Cardiac muscle cell (in vitro differentiated cells and primary cell): ENCODE results near the gene GJD4. TPM values are rescaled to one million over a fixed set of nuclear protein-coding genes. Genes with fewer than 3 reads are reported as not detected.
A peak's percentile ranks its signal among the peaks of the same experiment; 100 is the strongest.

Experiments
- DNase-seq, 2 donors: peaks; one replicate each; pipeline versions ENCODE4 v3.0.0 to v3.0.0-alpha.2; 2010 to 2017; ENCODE audit warnings: low read depth in 1 of 2, low spot score in 1 of 2
- H3K27ac ChIP-seq: fragments of 200-600 bp; sonication (generic); 2 replicates; pipeline ENCODE4 v1.5.1; 2016
- H3K27me3 ChIP-seq: fragments of 200-600 bp; sonication (generic); 2 replicates; pipeline ENCODE4 v1.6.0; 2016; ENCODE audit warnings: control low read depth
- H3K36me3 ChIP-seq: fragments of 200-600 bp; sonication (generic); 2 replicates; pipeline ENCODE4 v1.5.1; 2016; ENCODE audit warnings: control low read depth
- H3K4me1 ChIP-seq: fragments of 200-600 bp; sonication (generic); 2 replicates; pipeline ENCODE4 v1.8.1; 2017; ENCODE audit warnings: low read depth, mild to moderate bottlenecking, mixed run types
- H3K4me3 ChIP-seq: fragments of 200-600 bp; sonication (generic); 2 replicates; pipeline ENCODE4 v1.5.1; 2016; ENCODE audit warnings: mild to moderate bottlenecking
- H3K9me3 ChIP-seq: fragments of 200-600 bp; sonication (generic); 2 replicates; pipeline ENCODE4 v1.5.1; 2017; ENCODE audit warnings: low read depth, mild to moderate bottlenecking, control low read depth
- polyA plus RNA-seq: library from polyadenylated mRNA; unstranded; fragments of >200 nt; fragmentation: Nextera tagmentation; extraction: Ambion mirVana; gene quantifications from 2 replicates; pipeline ENCODE4 v1.2.1, GENCODE V29; 2016
- total RNA-seq: library from RNA; depleted of rRNA; stranded (reverse); fragments of >200 nt; gene quantifications from 2 replicates; pipeline ENCODE4 v1.2.3, GENCODE V29; 2016
- TF ChIP-seq, protein P1 (sequence below): IDR thresholded peaks from 2 replicates; pipeline ENCODE4 v1.5.1; 2012; ENCODE audit warnings: low read depth, mild to moderate bottlenecking, low read length

The GJD4 gene
- total and polyA plus RNA-seq, 2 experiments from 2014 or later, result 0.24 TPM; not detected in 1

DNA sequence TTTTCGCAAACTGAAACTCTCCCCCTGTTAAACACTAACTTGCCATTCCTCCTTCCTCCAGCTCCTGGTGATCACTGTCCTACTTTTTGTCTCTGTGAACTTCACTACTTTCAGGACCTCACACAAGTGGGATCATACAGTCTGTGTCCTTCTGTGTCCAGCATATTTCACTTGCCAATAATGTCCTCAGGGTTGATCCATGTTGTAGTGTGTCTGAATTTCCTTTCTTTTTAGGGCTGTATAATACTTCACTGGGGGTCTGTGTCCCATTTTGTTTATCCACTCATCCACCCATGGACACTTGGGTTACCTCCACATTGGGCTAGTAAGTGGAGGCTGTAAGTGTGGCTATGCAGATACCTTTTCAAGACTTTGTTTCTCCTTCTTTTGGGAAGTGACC lies 42.7 kb upstream of the GJD4 start:
- Histone ChIP-seq H3K4me3 (no peak overlapping the region), H3K27ac (no peak overlapping the region), H3K27me3 (no peaks in the 10 kb centered on the region), H3K36me3 (no peaks in the 10 kb centered on the region), H3K4me1 (peaks cover 16% of the 10 kb centered on the region), H3K9me3 (no peaks in the 10 kb centered on the region)
- no peak for DNase-seq
- TF ChIP-seq, protein P1, sequence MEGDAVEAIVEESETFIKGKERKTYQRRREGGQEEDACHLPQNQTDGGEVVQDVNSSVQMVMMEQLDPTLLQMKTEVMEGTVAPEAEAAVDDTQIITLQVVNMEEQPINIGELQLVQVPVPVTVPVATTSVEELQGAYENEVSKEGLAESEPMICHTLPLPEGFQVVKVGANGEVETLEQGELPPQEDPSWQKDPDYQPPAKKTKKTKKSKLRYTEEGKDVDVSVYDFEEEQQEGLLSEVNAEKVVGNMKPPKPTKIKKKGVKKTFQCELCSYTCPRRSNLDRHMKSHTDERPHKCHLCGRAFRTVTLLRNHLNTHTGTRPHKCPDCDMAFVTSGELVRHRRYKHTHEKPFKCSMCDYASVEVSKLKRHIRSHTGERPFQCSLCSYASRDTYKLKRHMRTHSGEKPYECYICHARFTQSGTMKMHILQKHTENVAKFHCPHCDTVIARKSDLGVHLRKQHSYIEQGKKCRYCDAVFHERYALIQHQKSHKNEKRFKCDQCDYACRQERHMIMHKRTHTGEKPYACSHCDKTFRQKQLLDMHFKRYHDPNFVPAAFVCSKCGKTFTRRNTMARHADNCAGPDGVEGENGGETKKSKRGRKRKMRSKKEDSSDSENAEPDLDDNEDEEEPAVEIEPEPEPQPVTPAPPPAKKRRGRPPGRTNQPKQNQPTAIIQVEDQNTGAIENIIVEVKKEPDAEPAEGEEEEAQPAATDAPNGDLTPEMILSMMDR, result no peak

DNA sequence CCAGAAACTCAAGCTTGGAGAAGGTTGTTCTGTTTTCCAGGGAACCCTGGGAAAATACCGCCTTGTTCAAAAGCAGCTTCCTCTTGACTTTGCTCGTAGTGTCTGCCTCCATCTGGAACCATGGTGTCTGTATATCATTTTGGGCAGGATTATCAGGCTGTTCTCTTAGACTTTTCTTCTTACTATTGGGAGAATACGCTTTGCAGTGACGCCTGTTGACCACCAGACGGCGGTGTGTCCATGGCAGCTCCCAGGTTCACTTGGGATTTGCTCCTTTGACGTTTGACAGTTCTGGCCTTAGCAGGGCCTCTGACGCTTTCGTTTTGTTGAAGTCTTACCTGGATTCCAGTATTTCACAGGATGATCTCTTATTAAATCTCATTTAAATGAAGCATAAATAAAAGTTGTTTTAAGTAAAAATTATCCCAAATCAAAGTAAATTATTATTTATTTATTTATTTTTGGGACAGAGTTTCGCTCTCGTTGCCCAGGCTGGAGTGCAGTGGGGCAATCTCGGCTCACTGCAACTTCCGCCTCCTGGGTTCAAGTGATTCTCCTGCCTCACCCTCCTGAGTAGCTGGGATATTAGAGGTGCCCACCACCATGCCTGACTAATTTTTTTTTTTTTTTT lies 41.8 kb upstream of the GJD4 start:
- TF ChIP-seq, protein P1, result peak; percentile 100
- no peaks in the 10 kb centered on the region for H3K9me3 ChIP-seq
- DNase-seq, result peak; percentile 79 to 87
- no peaks in the 10 kb centered on the region for H3K27me3 ChIP-seq
- H3K27ac ChIP-seq, result no peak overlapping the region
- no peaks in the 10 kb centered on the region for H3K36me3 ChIP-seq
- no peak overlapping the region for H3K4me3 ChIP-seq
- peaks cover 16% of the 10 kb centered on the region for H3K4me1 ChIP-seq

DNA sequence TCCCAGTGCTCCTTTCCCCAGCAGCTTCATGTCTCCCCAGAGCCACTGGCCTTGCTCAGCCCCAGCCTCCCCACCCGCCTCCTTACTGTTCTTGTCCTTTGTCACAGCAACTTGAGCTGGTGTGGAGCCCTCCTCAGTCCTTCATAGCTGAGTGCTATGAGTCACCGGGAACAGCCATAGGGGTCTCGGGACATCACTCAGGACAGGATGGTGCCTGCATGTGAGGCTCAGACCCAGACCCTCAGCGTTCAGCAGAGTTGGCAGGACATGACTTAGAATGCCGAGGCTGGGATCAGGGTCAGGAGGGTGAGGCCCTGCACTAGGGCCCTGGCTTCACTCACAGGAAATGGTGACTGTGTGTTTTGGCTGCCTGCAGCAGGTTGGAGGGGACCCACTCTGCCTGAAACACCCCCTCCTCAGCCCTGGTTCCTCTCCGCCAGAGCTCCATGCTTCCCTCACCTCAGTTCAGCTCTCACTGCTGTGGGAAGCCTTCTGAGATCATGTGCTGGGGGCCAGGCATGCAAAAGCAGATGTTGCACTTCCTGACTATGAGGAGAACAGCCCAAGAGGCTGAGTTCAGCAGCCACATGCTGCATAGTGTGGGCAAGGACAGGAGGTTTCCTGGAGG lies 40.7 kb upstream of the GJD4 start:
- peak in 1 of 2 donors; percentile 57 for DNase-seq
- Histone ChIP-seq H3K9me3 (no peaks in the 10 kb centered on the region), H3K4me3 (no peak overlapping the region), H3K4me1 (peaks cover 16% of the 10 kb centered on the region), H3K27me3 (no peaks in the 10 kb centered on the region), H3K27ac (no peak overlapping the region), H3K36me3 (peaks cover 4% of the 10 kb centered on the region)
- TF ChIP-seq, protein P1, result no peak

DNA sequence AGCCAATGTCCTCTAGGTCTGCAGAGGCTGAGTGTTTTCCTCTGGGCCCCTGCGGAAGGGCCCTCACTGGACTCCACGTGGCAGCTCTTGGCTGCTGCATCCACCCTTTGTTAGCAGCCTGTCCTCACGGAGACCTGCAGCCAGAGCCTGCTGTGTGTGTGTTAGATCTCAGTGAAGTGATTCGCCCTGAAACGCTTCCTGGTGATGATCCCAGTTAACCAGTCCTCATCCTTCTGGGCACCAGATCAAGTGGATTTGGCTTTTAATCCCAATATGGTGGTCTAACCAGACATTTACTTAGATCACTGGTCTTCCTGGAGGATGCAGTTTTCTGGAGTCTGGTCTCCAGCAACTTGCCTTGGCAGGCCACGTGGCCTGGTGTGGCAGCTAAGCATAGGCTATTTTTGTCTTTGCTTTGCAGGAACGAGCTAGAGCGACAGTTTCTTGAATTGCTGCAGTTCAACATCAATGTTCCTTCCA lies 39.5 kb upstream of the GJD4 start:
- TF ChIP-seq, protein P1, result no peak
- H3K27ac ChIP-seq, result peak overlapping the region; percentile 56
- peak; percentile 20 to 43 for DNase-seq
- H3K36me3 ChIP-seq, result peaks cover 4% of the 10 kb centered on the region
- no peaks in the 10 kb centered on the region for H3K27me3 ChIP-seq
- H3K4me3 ChIP-seq, result no peak overlapping the region
- H3K9me3 ChIP-seq, result no peaks in the 10 kb centered on the region
- H3K4me1 ChIP-seq, result peaks cover 16% of the 10 kb centered on the region

DNA sequence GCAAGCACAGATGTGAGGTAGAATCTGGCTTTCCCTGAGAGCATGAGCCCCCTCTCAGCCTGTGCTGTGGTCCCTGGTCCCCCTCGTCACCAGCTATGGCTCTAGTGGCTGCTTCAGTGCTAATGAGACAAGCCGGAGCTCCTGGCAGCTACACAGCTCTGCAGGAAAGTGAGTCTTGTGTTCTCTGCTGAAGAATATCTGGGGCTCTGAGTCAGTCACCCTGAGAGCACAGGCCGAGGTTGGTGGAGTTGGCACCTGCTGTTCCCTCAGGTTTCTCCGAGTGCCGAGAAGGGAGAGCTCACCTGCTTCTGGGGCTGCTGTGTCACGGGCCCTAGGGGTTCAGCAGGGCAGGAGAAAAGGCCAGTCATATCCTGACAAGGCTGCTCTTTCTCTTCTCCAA lies 37.2 kb upstream of the GJD4 start:
- Histone ChIP-seq H3K9me3 (no peaks in the 10 kb centered on the region), H3K27me3 (no peaks in the 10 kb centered on the region), H3K4me1 (peaks cover 16% of the 10 kb centered on the region), H3K27ac (no peak overlapping the region), H3K4me3 (no peak overlapping the region), H3K36me3 (peaks cover 8% of the 10 kb centered on the region)
- TF ChIP-seq, protein P1, result no peak
- DNase-seq, result no peak
